ENCODE measurements around the gene BMP8B. TPM values are rescaled to one million over a fixed set of nuclear protein-coding genes. Genes with fewer than 3 reads are reported as not detected.

Gene BMP8B
- total RNA-seq, 1 experiment from 2014 or later = 0.42 TPM

- H3K79me2 ChIP-seq (ENCODE audit: insufficient read depth, low read length) = no peaks in the 10 kb centered on the region
- H3K4me1 Mint-ChIP-seq = no peaks in the 10 kb centered on the region
- H3K18ac ChIP-seq (ENCODE audit: insufficient read length, low read depth, low read length) = no peak overlapping the region
- no peak for TF ChIP-seq CTCF (conservative IDR thresholded peaks at IDR 0.05)
- H3K4me1 ChIP-seq (ENCODE audit: insufficient read depth, low read length) = no peaks in the 10 kb centered on the region
- peaks cover 19% of the 10 kb centered on the region; the same call in 1 of the 2 replicates for H3K27me3 ChIP-seq (ENCODE audit: insufficient read depth, low read length)
- no peak overlapping the region for H2AFZ ChIP-seq (ENCODE audit: low read length)
- H2BK12ac ChIP-seq (ENCODE audit: insufficient read length, low read depth, low read length) = no peak overlapping the region
- no peak overlapping the region for H2AK5ac ChIP-seq (ENCODE audit: insufficient read length, low read length)
- no peak overlapping the region for H4K5ac ChIP-seq (ENCODE audit: insufficient read length, low read depth, low read length)
- no peak overlapping the region for H3K27ac Mint-ChIP-seq
- H3K4me3 Mint-ChIP-seq = no peak overlapping the region
- no peaks in the 10 kb centered on the region for H3K36me3 Mint-ChIP-seq (ENCODE audit: insufficient read depth in 1 of 3, low read depth in 3 of 3)
- H4K20me1 ChIP-seq (ENCODE audit: control insufficient read depth, insufficient read depth, insufficient read length) = no peaks in the 10 kb centered on the region
- H3K23me2 ChIP-seq (ENCODE audit: insufficient read length, low read depth, low read length, poor library complexity, severe bottlenecking) = no peaks in the 10 kb centered on the region
- H4K8ac ChIP-seq (replicated peaks; ENCODE audit: insufficient read length, low read depth, low read length) = no peak overlapping the region
- H3K4ac ChIP-seq (ENCODE audit: low read depth, low read length) = no peak overlapping the region
- no peak overlapping the region for H2BK120ac ChIP-seq (ENCODE audit: low read depth, low read length, poor library complexity, severe bottlenecking)
- no peaks in the 10 kb centered on the region for H3K79me1 ChIP-seq (ENCODE audit: insufficient read depth, low read depth, low read length, poor library complexity, severe bottlenecking)
- no peaks in the 10 kb centered on the region for H3K9me3 ChIP-seq (ENCODE audit: control insufficient read depth, low read depth, low read length)
- no peak overlapping the region for H3K27ac ChIP-seq (ENCODE audit: insufficient read length, low read depth, low read length)
- no peak overlapping the region for H4K91ac ChIP-seq (ENCODE audit: insufficient read length, low read depth, low read length)
- H3K9ac ChIP-seq (ENCODE audit: extremely low read depth, insufficient read length, low read length) = no peak overlapping the region
- no peak overlapping the region for H3K4me2 ChIP-seq (ENCODE audit: insufficient read depth, insufficient read length, low read length)
- peaks cover 97% of the 10 kb centered on the region for H3K27me3 Mint-ChIP-seq (ENCODE audit: low read depth)
- no peaks in the 10 kb centered on the region; a peak in 1 of 5 replicates for H3K9me3 Mint-ChIP-seq
- no peak overlapping the region for H2BK20ac ChIP-seq (ENCODE audit: low read depth, low read length, poor library complexity, severe bottlenecking)
- no peak overlapping the region for H3K23ac ChIP-seq (ENCODE audit: insufficient read length, low read depth, low read length)
- no peak overlapping the region for H2BK5ac ChIP-seq (ENCODE audit: insufficient read length, low read length)
- H2BK15ac ChIP-seq (ENCODE audit: low read depth, low read length) = no peak overlapping the region
- no peak overlapping the region for H3K14ac ChIP-seq (ENCODE audit: insufficient read depth, low read length)
- H3K56ac ChIP-seq (ENCODE audit: insufficient read length, low read depth, low read length) = no peak overlapping the region
- no CpG with 5 or more reads among the region's 10 CpGs for WGBS (ENCODE audit: extremely low coverage, insufficient read length, low lambda C conversion rate)
- DNase-seq = no peak
- no peak overlapping the region for H3T11ph ChIP-seq (ENCODE audit: low read length)
These were observed 61.3 kb downstream of the BMP8B start for GRCh38 chr1:39727221-39727931.

Measured in H9 (cell line).